ENCODE data around the gene RAP1GDS1.

The RAP1GDS1 gene

GRCh38 chr4:98485816-98486345 is 224.7 kb downstream of the RAP1GDS1 start:
- DNase-seq, result no peak

- no peak for DNase-seq
These were observed 229.1 kb downstream of the RAP1GDS1 start for GRCh38 chr4:98490251-98490650.

GRCh38 chr4:98491899-98492559 is 230.8 kb downstream of the RAP1GDS1 start:
- no peak for DNase-seq

- no peak for DNase-seq
These were observed 232.1 kb downstream of the RAP1GDS1 start for GRCh38 chr4:98493296-98493695.

All from T-helper 9 cell (primary cell).